HCT116 (cell line): Measurements from ENCODE around the gene TBCD. TPM values are rescaled to one million over a fixed set of nuclear protein-coding genes. Genes with fewer than 3 reads are reported as not detected.

Source experiments
- ATAC-seq: fragments of 200-7000 bp; cut with Tn5 transposase; 2 replicates; pipeline ENCODE4 v1.9.1; 2020; ENCODE audit warnings: mild to moderate bottlenecking, moderate library complexity
- BruUV-seq: library from RNA; stranded (reverse); fragments of 400-500 nt; replicated peaks from 2 replicates; lab custom pipeline; 2021; lab: Mats Ljungman, UMichigan
- CTCF ChIA-PET: fragments of 300-600 bp; sonication (Branson Sonifier 250); formaldehyde crosslinking; loops from one replicate; lab custom pipeline; 2021; ENCODE audit warnings: antibody characterized with exemption; lab: Charles Lee
- POLR2A ChIA-PET: fragments of 300-600, 350-600 bp; sonication (Branson Sonifier 250); formaldehyde crosslinking; loops from one replicate; lab custom pipeline; 2021; ENCODE audit warnings: antibody characterized with exemption; lab: Charles Lee
- RAD21 ChIA-PET, 2 experiments: fragments of 300-600 bp; sonication (Branson Sonifier 250); formaldehyde crosslinking; loops; one replicate each; lab custom pipeline; 2023; ENCODE audit warnings: low total read pairs in 2 of 2; ENCODE audit not compliant: uncharacterized antibody in 2 of 2, unreplicated experiment in 2 of 2, low non-redundant PET in 1 of 2; lab: Charles Lee
- DNase-seq: peaks from one replicate; pipeline ENCODE4 v3.0.0-alpha.2; 2010; ENCODE audit warnings: low read depth, low spot score
- H2AFZ ChIP-seq: fragments of 200-600 bp; shearing (Covaris generic), sonication (generic); 2 replicates; pipeline ENCODE4 v1.6.1; 2017; ENCODE audit warnings: low read depth, mixed run types, mixed read lengths, antibody characterized with exemption, low read length; ENCODE audit not compliant: poor library complexity, severe bottlenecking
- H3K27ac ChIP-seq: 2 replicates; pipeline ENCODE4 v1.5.1; 2012; ENCODE audit warnings: low read depth, low read length
- H3K27me3 ChIP-seq: fragments of 200-600 bp; sonication (generic); 2 replicates; pipeline ENCODE4 v1.6.1; 2016; ENCODE audit warnings: mixed run types, low read length, mixed read lengths; ENCODE audit not compliant: insufficient read depth
- H3K36me3 ChIP-seq, 2 experiments: fragments of 200-500 bp in 1 of 2; fragments of 200-600 bp in 1 of 2; sonication (Bioruptor generic) in 1 of 2; sonication (generic) in 1 of 2; 2 replicates each; pipeline versions ENCODE4 v1.5.1 to v1.6.1; 2014 to 2016; ENCODE audit warnings: low read length in 2 of 2, inconsistent platforms in 1 of 2, mixed read lengths in 1 of 2, mixed run types in 1 of 2; ENCODE audit not compliant: insufficient read depth in 2 of 2, control insufficient read depth in 1 of 2
- H3K4me1 ChIP-seq, 2 experiments: fragments of 200-600 bp in 1 of 2; sonication (generic) in 1 of 2; 2 replicates each; pipeline versions ENCODE4 v1.5.1 to v1.6.1; 2012 to 2017; ENCODE audit warnings: low read length in 2 of 2, inconsistent platforms in 1 of 2, mild to moderate bottlenecking in 1 of 2, mixed read lengths in 1 of 2, mixed run types in 1 of 2, moderate library complexity in 1 of 2; ENCODE audit not compliant: insufficient read depth in 2 of 2, control insufficient read depth in 1 of 2
- H3K4me2 ChIP-seq: fragments of 200-600 bp; sonication (generic); 2 replicates; pipeline ENCODE4 v1.6.1; 2017; ENCODE audit warnings: mixed run types, low read length, mixed read lengths
- H3K4me3 ChIP-seq, 2 experiments: fragments of 200-600 bp in 1 of 2; sonication (generic) in 1 of 2; replicated peaks in 1 of 2; 2 replicates each; pipeline ENCODE4 v1.5.1; 2011 to 2016; ENCODE audit warnings: low read length in 2 of 2, control low read depth in 1 of 2, low read depth in 1 of 2, mild to moderate bottlenecking in 1 of 2, mixed read lengths in 1 of 2, mixed run types in 1 of 2
- H3K79me2 ChIP-seq: fragments of 200-600 bp; sonication (generic); 2 replicates; pipeline ENCODE4 v1.6.1; 2017; ENCODE audit warnings: mild to moderate bottlenecking, mixed run types, low read length, moderate library complexity, mixed read lengths; ENCODE audit not compliant: insufficient read depth
- H3K9ac ChIP-seq: fragments of 200-600 bp; sonication (generic); 2 replicates; pipeline ENCODE4 v1.6.1; 2016; ENCODE audit warnings: low read length, mixed read lengths
- H3K9me2 ChIP-seq: fragments of 200-600 bp; sonication (generic), shearing (Covaris generic); 2 replicates; pipeline ENCODE4 v1.6.1; 2017; ENCODE audit warnings: mixed run types, mild to moderate bottlenecking, moderate library complexity; ENCODE audit not compliant: insufficient read depth
- H3K9me3 ChIP-seq, 2 experiments: fragments of 200-500 bp in 1 of 2; fragments of 200-600 bp in 1 of 2; sonication (Bioruptor generic) in 1 of 2; sonication (generic) in 1 of 2; 2 replicates each; pipeline ENCODE4 v1.6.1; 2014 to 2017; ENCODE audit warnings: low read length in 2 of 2, mixed read lengths in 2 of 2, inconsistent platforms in 1 of 2, low read depth in 1 of 2, mild to moderate bottlenecking in 1 of 2, mixed run types in 1 of 2, moderate library complexity in 1 of 2; ENCODE audit not compliant: control insufficient read depth in 1 of 2, insufficient read depth in 1 of 2
- H4K20me1 ChIP-seq: fragments of 200-600 bp; sonication (generic), shearing (Covaris generic); 2 replicates; pipeline ENCODE4 v1.6.1; 2017; ENCODE audit warnings: mixed run types, mild to moderate bottlenecking, moderate library complexity; ENCODE audit not compliant: insufficient read depth
- CBX3 ChIP-seq: IDR thresholded peaks from 2 replicates; pipeline ENCODE4 v1.6.1; 2012; ENCODE audit warnings: low read depth
- CEBPB ChIP-seq: IDR thresholded peaks from 2 replicates; pipeline ENCODE4 v1.6.1; 2012; ENCODE audit warnings: low read depth
- EGR1 ChIP-seq: IDR thresholded peaks from 2 replicates; pipeline ENCODE4 v1.6.1; 2012; ENCODE audit warnings: low read depth
- EZH2 ChIP-seq: fragments of 200-600 bp; sonication (generic); IDR thresholded peaks from 2 replicates; pipeline ENCODE4 v1.6.1; 2017; ENCODE audit warnings: antibody characterized with exemption, mixed run types
- EZH2phosphoT487 ChIP-seq: fragments of 200-600 bp; IDR thresholded peaks from 2 replicates; pipeline ENCODE4 v1.6.1; 2018; ENCODE audit warnings: antibody characterized with exemption, borderline replicate concordance
- FOSL1 ChIP-seq: IDR thresholded peaks from 2 replicates; pipeline ENCODE4 v1.6.1; 2012; ENCODE audit warnings: low read depth
- POLR2A ChIP-seq: IDR thresholded peaks from 2 replicates; pipeline ENCODE4 v1.7.0; 2011; ENCODE audit warnings: borderline replicate concordance; ENCODE audit not compliant: insufficient read depth, insufficient read length; ENCODE audit errors: extremely low read depth
- POLR2AphosphoS5 ChIP-seq: IDR thresholded peaks from 2 replicates; pipeline ENCODE4 v1.6.1; 2011; ENCODE audit warnings: mild to moderate bottlenecking, low read depth, low read length, moderate library complexity
- RAD21 ChIP-seq: IDR thresholded peaks from 2 replicates; pipeline ENCODE4 v1.6.1; 2012; ENCODE audit warnings: low read depth, mild to moderate bottlenecking
- SIN3A ChIP-seq: IDR thresholded peaks from 2 replicates; pipeline ENCODE4 v1.6.1; 2012; ENCODE audit warnings: low read depth
- SP1 ChIP-seq: IDR thresholded peaks from 2 replicates; pipeline ENCODE4 v1.6.1; 2012; ENCODE audit warnings: low read depth
- YY1 ChIP-seq: IDR thresholded peaks from 2 replicates; pipeline ENCODE4 v1.6.1; 2011; ENCODE audit warnings: low read length, low read depth, moderate library complexity, mild to moderate bottlenecking; ENCODE audit not compliant: insufficient replicate concordance; ENCODE audit errors: extremely low read depth
- ZFX ChIP-seq: fragments of 450-650 bp; IDR thresholded peaks from 2 replicates; pipeline ENCODE4 v1.6.1; 2017
- ZNF274 ChIP-seq: fragments of 200-500 bp; sonication (Bioruptor generic); IDR thresholded peaks from 2 replicates; pipeline ENCODE4 v1.6.1; 2014; ENCODE audit warnings: mild to moderate bottlenecking, low read depth, low read length, inconsistent platforms
- intact Hi-C: fragments of 100-400 bp; cut with micrococcal nuclease; formaldehyde crosslinking; loops from 2 replicates; pipeline ENCODE4 v1.10.0; 2022
- total RNA-seq: library from RNA; stranded (reverse); gene quantifications from one replicate; pipeline ENCODE4 v1.2.1, GENCODE V29; 2021; ENCODE audit not compliant: unreplicated experiment
- TF ChIP-seq, protein P1 (sequence below), 3 experiments: fragments of 200-600 bp in 1 of 3; sonication (generic) in 1 of 3; IDR thresholded peaks in 2 of 3; conservative IDR thresholded peaks in 1 of 3; 2 replicates each; pipeline ENCODE4 v1.5.1; 2012 to 2017; ENCODE audit warnings: low read depth in 2 of 3, low read length in 2 of 3, antibody characterized with exemption in 1 of 3, borderline replicate concordance in 1 of 3, control low read depth in 1 of 3, mild to moderate bottlenecking in 1 of 3, mixed read lengths in 1 of 3, mixed run types in 1 of 3, moderate library complexity in 1 of 3; ENCODE audit not compliant: insufficient read depth in 1 of 3
- TF ChIP-seq, protein P2 (sequence below): IDR thresholded peaks from 2 replicates; pipeline ENCODE4 v1.6.1; 2012

TBCD gene
- total RNA-seq, 1 experiment from 2014 or later = 152 TPM

DNA sequence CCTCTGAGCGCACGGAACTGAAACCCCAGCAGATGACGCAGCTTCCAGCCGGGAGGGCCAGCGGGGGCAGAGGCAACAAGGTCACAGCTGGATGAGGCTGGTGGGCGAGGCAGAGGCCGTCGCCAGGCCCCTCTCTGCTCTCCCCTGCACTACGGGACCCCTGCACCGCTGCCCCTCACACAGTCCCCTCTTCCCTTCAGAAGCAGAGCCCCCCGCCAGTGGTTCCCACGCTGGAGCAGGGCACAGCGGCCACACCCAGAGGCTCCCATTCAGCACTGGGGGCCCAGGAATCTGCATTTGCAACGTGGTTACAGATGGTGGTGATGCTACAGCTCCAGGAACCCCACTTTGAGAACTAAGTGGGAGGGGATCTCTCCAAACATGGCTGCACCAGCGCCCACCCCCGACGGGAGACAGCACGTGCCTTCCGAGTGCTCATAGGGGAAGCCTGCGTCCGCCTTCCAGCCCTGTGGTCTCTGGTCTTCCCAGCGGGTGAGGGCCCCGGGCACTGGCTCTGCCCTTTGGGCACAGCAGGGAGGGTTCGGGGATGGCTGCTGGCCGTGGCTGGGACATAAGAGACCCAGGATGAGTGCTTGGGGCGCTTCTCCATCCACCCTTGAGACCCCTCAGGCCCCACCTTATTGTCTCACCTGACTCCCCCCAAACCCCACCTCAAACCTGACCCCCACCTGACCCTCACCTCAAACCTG, 48.7 kb upstream of the TBCD start (continued):
- TF ChIP-seq, protein P1, sequence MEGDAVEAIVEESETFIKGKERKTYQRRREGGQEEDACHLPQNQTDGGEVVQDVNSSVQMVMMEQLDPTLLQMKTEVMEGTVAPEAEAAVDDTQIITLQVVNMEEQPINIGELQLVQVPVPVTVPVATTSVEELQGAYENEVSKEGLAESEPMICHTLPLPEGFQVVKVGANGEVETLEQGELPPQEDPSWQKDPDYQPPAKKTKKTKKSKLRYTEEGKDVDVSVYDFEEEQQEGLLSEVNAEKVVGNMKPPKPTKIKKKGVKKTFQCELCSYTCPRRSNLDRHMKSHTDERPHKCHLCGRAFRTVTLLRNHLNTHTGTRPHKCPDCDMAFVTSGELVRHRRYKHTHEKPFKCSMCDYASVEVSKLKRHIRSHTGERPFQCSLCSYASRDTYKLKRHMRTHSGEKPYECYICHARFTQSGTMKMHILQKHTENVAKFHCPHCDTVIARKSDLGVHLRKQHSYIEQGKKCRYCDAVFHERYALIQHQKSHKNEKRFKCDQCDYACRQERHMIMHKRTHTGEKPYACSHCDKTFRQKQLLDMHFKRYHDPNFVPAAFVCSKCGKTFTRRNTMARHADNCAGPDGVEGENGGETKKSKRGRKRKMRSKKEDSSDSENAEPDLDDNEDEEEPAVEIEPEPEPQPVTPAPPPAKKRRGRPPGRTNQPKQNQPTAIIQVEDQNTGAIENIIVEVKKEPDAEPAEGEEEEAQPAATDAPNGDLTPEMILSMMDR (IDR thresholded peaks at IDR 0.05 in 2 of 3, conservative IDR thresholded peaks at IDR 0.05 in 1 of 3; ENCODE audit: borderline replicate concordance in 1 of 3, insufficient read depth in 1 of 3, low read depth in 2 of 3, low read length in 2 of 3) = no peak
- TF ChIP-seq POLR2A = no peak
- TF ChIP-seq, all 23 proteins: peak for 0

- TF ChIP-seq POLR2AphosphoS5 = no peak
- TF ChIP-seq CEBPB = no peak
- no peak for TF ChIP-seq ZNF274
- TF ChIP-seq FOSL1 = no peak
- TF ChIP-seq ZFX = no peak
- TF ChIP-seq YY1 = no peak
- TF ChIP-seq SP1 = no peak
- no peak for TF ChIP-seq SIN3A
- no peak for TF ChIP-seq RAD21
- TF ChIP-seq, protein P2, sequence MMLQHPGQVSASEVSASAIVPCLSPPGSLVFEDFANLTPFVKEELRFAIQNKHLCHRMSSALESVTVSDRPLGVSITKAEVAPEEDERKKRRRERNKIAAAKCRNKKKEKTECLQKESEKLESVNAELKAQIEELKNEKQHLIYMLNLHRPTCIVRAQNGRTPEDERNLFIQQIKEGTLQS = no peak
- TF ChIP-seq EZH2 = no peak
- TF ChIP-seq POLR2A = no peak
- TF ChIP-seq EZH2phosphoT487 = no peak
- TF ChIP-seq CBX3 = no peak
- TF ChIP-seq EGR1 = no peak
- Histone ChIP-seq H3K9me2 (no peaks in the 10 kb centered on the region), H3K27ac (no peak overlapping the region), H3K4me2 (no peak overlapping the region), H3K79me2 (no peaks in the 10 kb centered on the region), H2AFZ (no peak overlapping the region), H3K9ac (no peak overlapping the region), H3K9me3 (no peaks in the 10 kb centered on the region), H3K36me3 (no peaks in the 10 kb centered on the region), H4K20me1 (no peaks in the 10 kb centered on the region), H3K27me3 (no peaks in the 10 kb centered on the region), H3K4me3 (no peak overlapping the region), H3K4me1 (peaks cover 0 to 16% of the 10 kb centered on the region in 2 experiments; a peak in 3 of 4 replicates)
- ChIA-PET CTCF (no interaction called here), POLR2A (interaction anchor here (0.6 kb wide), 1 partner anchor 431 kb away, joined by 3 read pairs; no protein-coding TSS in a partner anchor), RAD21 (no interaction called here)
- no peak for DNase-seq
- intact Hi-C loops = no loop called here
- no peak for ATAC-seq
- no TSS peak for BruUV-seq
Observed at GRCh38 chr17:82703935-82704865, 47.7 kb upstream of the TBCD start.
